SK-N-SH treated with all-trans-retinoic acid at 6 μM for 48 hours (cell line): ENCODE measurements around the gene PARK7.

Source experiments
- ATAC-seq: fragments of 200-7000 bp; cut with Tn5 transposase; 3 replicates; pipeline ENCODE4 v1.9.1; 2020; ENCODE audit warnings: mild to moderate bottlenecking, moderate library complexity
- ARNTL ChIP-seq: fragments of 450-650 bp; formaldehyde crosslinking; IDR thresholded peaks from 2 replicates; pipeline ENCODE4 v1.5.0; 2020; ENCODE audit warnings: low read depth, mild to moderate bottlenecking, moderate library complexity, borderline replicate concordance
- CREB5 ChIP-seq: fragments of 250-450 bp; sonication (Bioruptor Pico); IDR thresholded peaks from 2 replicates; pipeline ENCODE4 v1.5.1; 2020; ENCODE audit warnings: low read depth, mild to moderate bottlenecking, moderate library complexity
- CSDC2 ChIP-seq: fragments of 250-450 bp; sonication (Bioruptor Pico); IDR thresholded peaks from 2 replicates; pipeline ENCODE4 v1.5.0; 2020; ENCODE audit warnings: mild to moderate bottlenecking, moderate library complexity
- CSRNP3 ChIP-seq: fragments of 250-450 bp; sonication (Bioruptor Pico); IDR thresholded peaks from 2 replicates; pipeline ENCODE4 v1.5.1; 2021; ENCODE audit warnings: mild to moderate bottlenecking, moderate library complexity
- GLIS3 ChIP-seq: fragments of 250-450 bp; sonication (Bioruptor Pico); IDR thresholded peaks from 2 replicates; pipeline ENCODE4 v1.5.0; 2020; ENCODE audit warnings: mild to moderate bottlenecking, moderate library complexity
- ISL1 ChIP-seq: fragments of 250-450 bp; sonication (Bioruptor Pico); IDR thresholded peaks from 2 replicates; pipeline ENCODE4 v2.1.2; 2022; ENCODE audit warnings: mild to moderate bottlenecking, moderate library complexity
- RARB ChIP-seq: fragments of 250-450 bp; sonication (Bioruptor Pico); IDR thresholded peaks from 2 replicates; pipeline ENCODE4 v1.8.0; 2021; ENCODE audit warnings: mild to moderate bottlenecking, moderate library complexity
- SNAI2 ChIP-seq: fragments of 250-450 bp; sonication (Bioruptor Pico); IDR thresholded peaks from 2 replicates; pipeline ENCODE4 v1.5.0; 2020; ENCODE audit warnings: mild to moderate bottlenecking, moderate library complexity
- TCF4 ChIP-seq: fragments of 250-450 bp; sonication (Bioruptor Pico); IDR thresholded peaks from 2 replicates; pipeline ENCODE4 v1.8.0; 2021; ENCODE audit warnings: mild to moderate bottlenecking, moderate library complexity, borderline replicate concordance
- TSHZ2 ChIP-seq: fragments of 250-450 bp; sonication (Bioruptor Pico); IDR thresholded peaks from 2 replicates; pipeline ENCODE4 v1.5.0; 2020; ENCODE audit warnings: mild to moderate bottlenecking, moderate library complexity
- ZC3H10 ChIP-seq: fragments of 250-450 bp; sonication (Bioruptor Pico); IDR thresholded peaks from 2 replicates; pipeline ENCODE4 v1.5.1; 2021; ENCODE audit warnings: mild to moderate bottlenecking, moderate library complexity
- ZNF565 ChIP-seq: fragments of 450-650 bp; formaldehyde crosslinking; conservative IDR thresholded peaks from 2 replicates; pipeline ENCODE4 v1.5.0; 2020; ENCODE audit warnings: low read depth, mild to moderate bottlenecking, moderate library complexity
- ZNF70 ChIP-seq: fragments of 450-650 bp; formaldehyde crosslinking; IDR thresholded peaks from 2 replicates; pipeline ENCODE4 v1.5.0; 2020; ENCODE audit warnings: mild to moderate bottlenecking, moderate library complexity
- TF ChIP-seq, protein P1 (sequence below): fragments of 250-450 bp; sonication (Bioruptor Pico); IDR thresholded peaks from 2 replicates; pipeline ENCODE4 v1.8.0; 2021; ENCODE audit warnings: low read depth, mild to moderate bottlenecking, moderate library complexity, borderline replicate concordance

Gene PARK7

GRCh38 chr1:8026153-8026975 lies 64.9 kb downstream of the PARK7 start, which contains the start of gene ERRFI1 (continued):
- TF ChIP-seq CREB5 (CRISPR knock-in tag) (no peak), TCF4 (CRISPR knock-in tag) (no peak), CSDC2 (CRISPR knock-in tag) (peak; percentile 82; the same call in 1 of the 2 replicates), RARB (no peak)
- TF ChIP-seq, protein P1, sequence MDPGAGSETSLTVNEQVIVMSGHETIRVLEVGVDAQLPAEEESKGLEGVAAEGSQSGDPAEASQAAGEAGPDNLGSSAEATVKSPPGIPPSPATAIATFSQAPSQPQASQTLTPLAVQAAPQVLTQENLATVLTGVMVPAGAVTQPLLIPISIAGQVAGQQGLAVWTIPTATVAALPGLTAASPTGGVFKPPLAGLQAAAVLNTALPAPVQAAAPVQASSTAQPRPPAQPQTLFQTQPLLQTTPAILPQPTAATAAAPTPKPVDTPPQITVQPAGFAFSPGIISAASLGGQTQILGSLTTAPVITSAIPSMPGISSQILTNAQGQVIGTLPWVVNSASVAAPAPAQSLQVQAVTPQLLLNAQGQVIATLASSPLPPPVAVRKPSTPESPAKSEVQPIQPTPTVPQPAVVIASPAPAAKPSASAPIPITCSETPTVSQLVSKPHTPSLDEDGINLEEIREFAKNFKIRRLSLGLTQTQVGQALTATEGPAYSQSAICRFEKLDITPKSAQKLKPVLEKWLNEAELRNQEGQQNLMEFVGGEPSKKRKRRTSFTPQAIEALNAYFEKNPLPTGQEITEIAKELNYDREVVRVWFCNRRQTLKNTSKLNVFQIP: peak; percentile 44; the same call in 1 of the 2 replicates

DNA sequence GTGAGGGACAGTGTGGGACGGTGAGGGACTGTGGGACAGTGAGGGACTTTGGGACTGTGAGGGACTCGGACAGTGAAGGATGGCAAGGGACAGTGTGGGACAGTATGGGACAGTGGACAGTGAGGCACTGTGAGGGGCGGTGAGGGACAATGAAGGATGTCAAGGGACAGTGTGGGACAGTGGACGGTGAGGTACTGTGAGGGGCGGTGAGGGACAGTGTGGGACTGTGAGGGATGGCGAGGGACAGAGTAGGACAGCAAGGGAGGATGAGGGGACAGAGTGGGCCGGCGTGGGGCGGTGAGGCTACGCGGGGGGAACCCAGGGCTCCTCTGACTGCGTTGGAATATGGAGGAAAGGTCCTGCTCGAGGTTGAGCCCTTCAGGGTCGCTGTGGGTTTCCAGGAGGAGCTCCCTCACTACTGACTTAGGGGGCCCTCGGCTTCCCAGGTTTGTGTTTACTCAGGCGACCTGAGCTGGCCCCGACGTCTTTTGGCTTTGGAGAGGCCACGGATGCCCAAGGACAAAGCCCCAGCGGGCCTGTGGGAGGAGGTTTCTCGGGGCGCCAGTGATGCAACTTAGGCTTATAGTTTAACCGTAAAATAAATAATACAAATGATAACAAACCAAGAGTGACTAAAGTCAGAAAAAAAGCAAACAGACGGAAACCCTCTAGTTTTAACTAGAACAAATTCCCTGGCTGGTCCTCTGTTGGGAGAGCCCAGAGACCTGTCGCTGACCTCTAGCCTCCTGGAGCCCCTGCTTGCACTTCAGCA lies 65.7 kb downstream of the PARK7 start:
- TF ChIP-seq GLIS3 (CRISPR knock-in tag): no peak
- TF ChIP-seq ZNF565 (CRISPR knock-in tag): no peak
- TF ChIP-seq, all 23 proteins: peak for 0
- no peak for ATAC-seq

GRCh38 chr1:8027748-8028570 lies 66.4 kb downstream of the PARK7 start:
- peak; percentile 53 for ATAC-seq

More at GRCh38 chr1:8027748-8028570, 66.4 kb downstream of the PARK7 start:
- TF ChIP-seq ZNF70 (CRISPR knock-in tag): no peak
- no peak for TF ChIP-seq ARNTL (CRISPR knock-in tag)
- no peak for TF ChIP-seq CSRNP3 (CRISPR knock-in tag)
- TF ChIP-seq TSHZ2 (CRISPR knock-in tag): no peak
- TF ChIP-seq SNAI2 (CRISPR knock-in tag): no peak
- no peak; the same call in 1 of the 2 replicates for TF ChIP-seq ISL1
- no peak for TF ChIP-seq RARB
- no peak for TF ChIP-seq ZC3H10 (CRISPR knock-in tag)
- no peak for TF ChIP-seq CREB5 (CRISPR knock-in tag)
- no peak for TF ChIP-seq CSDC2 (CRISPR knock-in tag)
